GM18870 (cell line): ENCODE measurements around the gene SLC8A2.

Source experiments
- ATAC-seq: cut with Tn5 transposase; IDR thresholded peaks from one replicate; pipeline ENCODE4 v1.9.1; 2021; ENCODE audit warnings: moderate library complexity; ENCODE audit not compliant: unreplicated experiment

Gene SLC8A2

DNA sequence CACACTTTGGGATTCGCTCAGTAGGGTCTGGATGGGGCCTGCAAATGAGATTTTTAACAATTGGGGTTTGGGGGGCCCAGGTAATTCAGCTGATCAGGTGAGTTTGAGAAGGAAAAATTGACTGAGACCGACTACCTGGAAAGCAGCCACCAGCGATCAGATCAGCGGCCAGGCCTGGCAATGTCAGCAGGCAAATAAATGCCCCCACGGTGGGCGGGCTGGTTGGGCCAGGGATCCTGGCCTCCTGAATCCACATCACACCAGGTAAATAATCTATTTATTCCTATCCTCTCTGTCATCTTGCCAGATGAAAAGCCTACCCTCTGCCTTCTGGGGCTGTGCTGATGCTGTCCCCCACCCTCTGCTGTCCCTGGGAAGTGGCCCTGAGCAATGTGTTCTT lies 33.8 kb upstream of the SLC8A2 start:
- no peak for ATAC-seq

DNA sequence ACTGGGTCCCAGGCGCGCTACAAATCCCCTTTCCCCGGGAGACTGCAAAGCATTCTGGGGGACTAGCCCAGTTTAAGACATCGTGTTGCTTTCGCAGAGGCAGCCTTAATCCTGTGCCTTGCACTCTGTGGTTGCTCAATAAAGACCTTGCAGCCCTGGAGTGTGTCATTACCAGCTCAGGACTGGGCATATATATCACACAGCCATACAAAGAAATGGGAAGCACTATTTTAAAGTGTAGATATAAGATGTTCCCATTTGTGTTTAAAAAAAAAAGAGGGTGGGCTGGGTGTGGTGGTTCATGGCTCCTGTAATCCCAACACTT lies 32.1 kb upstream of the SLC8A2 start:
- ATAC-seq, result no peak

DNA sequence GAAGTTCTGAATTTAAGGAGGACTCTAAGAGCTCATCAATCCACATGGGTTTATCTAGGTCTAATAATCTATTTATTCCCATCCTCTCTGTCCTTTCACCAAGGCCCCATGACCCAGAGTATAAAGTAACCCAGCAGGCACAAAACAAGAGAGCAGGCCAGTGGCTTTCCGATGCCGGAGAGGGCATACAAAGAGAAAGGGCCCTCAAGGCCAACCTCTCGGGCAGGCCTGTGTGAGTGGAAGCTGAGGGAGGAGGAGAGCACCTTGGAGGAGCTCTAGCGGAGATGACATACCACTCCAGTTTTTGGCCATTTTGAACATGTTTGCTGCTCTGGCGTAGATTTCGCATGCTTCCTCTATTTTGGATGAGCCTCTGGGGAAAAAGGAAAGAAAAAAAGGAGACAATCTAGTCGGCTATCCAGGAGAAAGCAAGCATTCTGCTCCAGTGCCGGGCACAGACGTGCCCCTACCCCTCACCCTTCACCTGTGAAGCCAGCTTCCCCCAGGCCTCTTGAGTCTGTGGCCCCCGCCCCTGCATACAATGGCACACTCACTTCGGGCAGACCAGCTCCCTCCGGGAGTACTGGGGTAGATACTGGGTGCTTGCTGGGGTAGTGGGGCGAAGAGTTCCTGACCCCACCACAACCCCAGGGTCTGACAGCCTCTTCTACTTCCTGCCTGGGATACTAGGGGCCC lies 31.6 kb upstream of the SLC8A2 start:
- ATAC-seq, result no peak

DNA sequence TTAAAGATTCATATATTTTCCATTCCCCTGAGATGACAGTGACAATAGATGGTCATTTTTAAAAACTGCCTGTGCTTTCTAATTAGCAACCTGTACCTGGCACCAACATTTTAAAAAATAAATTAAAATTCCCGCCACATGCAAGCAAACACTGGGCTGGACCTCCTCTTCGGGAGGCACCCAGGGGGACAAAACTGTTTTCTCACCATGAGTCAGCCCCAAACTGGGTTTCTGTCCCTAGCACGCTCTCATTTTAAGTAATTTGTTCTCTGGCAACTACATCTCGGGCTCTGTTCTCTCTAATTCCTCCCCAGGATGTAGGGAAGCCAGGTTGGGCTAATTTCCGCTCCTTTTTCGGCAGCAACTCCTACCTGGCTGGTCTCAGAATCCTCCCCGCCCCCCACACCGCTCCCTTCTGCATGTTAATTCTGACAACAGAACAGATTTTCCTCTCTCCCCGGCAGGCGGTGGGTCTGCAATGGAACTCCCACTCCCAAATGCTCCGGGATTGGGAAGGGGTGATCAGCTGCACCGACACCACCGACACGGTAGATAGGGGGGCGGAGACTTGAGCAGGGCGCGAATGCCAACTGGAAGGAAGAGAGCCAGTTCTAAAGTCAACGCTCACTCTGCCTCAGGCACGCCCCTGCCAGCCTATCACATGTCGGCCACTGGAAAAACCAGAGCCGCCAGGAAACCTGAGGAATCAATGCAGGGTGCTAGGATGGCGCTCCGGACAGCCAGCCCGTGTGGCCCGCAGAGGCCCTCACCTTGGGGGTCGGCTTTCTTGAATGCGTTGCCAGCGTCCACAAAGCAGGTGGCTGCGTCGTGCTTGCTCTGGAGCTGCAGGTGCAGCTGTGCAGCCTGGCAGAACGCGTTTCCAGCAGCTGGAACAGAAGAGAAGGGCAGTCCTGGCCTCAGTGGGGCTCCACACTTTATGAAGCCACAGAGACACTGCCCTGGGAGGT lies 28.5 kb upstream of the SLC8A2 start:
- no peak for ATAC-seq

DNA sequence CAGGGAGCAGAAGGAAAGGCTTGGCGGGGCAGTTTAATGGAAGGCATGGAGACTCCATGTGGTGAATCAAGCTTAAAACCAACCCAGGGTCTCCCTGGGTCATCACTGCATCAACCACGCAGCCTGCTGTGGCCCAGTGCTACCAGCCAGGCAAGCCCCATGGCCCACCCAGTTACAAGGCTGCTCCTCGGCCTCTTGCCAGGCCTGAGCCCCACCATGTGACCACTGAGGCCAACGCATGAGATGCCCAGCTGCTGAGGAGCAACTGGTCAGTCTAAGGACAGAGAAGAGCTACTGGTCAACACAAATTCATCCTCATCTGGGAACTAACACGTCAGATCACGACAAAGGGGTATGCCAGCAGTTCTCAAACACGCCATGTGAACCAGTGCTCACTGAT lies 27.7 kb upstream of the SLC8A2 start:
- no peak for ATAC-seq

DNA sequence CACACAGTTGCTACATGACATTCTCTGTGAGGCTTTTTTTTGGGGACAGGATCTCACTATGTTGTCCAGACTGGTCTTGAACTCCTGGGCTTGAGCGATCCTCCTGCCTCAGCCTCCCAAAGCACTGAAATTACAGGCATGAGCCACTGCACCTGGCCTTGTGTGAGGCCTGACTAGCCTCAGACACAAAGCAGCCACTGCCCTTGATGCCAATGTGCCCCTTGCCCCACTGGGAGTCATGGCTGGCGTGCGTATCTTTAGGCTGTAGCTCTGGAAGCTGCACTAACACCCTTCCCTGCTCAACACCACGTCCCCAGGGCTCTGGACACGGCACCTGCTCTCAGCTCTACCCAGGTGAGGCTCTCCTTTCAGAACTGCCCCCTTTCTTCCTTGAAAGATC lies 26.9 kb upstream of the SLC8A2 start:
- no peak for ATAC-seq

DNA sequence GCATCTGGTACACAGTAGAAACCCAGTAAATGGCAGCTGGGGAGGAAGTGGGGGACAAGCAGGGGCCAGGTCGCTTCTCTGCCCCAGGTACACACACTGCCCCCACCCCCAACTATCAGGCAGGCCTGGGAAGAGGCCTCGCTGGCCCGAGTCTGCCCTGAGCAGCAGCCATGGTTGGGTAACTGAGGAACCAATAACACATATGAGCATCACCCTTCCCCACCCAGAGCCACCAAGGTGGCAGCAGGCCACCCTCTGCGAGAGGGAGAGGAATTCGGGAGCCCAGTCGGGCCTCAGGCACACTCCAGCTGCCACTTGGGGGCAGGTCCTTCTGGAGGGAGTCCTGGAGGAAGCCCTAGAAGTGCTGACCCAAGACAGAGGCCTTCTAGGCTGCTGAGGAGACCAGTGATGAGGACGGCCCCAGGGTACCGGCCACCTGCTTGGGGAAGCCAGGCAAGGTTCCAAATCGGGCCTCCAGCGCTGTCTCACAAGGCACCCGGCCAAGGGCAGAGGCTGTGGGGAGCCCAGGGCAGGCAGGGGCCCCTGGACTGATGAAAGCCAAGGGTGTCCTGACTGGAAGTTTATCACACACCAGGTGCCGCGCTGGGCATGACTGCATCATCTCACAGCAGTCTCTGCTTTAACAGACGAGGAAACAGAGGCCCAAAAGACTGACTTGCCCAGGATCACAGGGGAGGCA lies 26.3 kb upstream of the SLC8A2 start:
- ATAC-seq, result no peak

DNA sequence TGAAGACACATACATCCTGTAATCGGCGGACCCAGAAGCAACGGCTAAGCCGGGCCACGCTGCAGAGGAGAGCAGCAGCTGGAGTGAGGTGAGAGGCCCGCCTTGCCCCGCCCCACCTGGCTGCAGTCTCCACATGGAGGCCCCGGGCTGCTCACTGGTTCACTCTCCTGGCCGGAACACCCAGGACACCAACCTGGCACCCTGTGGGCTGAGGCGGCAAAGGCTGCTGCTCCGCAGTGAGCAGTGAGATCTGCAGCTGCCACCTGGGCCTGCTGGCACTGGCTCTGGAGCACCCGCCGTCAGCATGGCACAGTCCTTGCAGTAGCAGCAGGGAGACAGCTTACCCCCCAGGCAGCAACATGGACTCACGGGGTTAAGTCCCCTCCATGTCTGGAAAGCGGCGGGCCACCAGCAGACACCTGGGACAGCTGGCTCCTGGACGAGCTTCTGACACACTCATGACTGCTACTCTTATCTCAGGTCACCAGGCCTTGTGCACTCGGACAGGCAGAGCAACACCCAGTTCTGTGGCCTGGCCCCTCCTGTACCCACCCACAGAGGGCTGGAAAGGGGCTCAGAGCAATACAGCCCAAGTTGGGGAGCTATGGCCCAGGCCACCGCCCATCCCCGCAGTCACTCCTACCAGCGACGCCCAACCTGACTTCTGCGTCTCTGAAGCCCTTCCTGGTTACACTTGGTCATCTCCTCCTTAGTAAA lies 25.5 kb upstream of the SLC8A2 start:
- no peak for ATAC-seq

DNA sequence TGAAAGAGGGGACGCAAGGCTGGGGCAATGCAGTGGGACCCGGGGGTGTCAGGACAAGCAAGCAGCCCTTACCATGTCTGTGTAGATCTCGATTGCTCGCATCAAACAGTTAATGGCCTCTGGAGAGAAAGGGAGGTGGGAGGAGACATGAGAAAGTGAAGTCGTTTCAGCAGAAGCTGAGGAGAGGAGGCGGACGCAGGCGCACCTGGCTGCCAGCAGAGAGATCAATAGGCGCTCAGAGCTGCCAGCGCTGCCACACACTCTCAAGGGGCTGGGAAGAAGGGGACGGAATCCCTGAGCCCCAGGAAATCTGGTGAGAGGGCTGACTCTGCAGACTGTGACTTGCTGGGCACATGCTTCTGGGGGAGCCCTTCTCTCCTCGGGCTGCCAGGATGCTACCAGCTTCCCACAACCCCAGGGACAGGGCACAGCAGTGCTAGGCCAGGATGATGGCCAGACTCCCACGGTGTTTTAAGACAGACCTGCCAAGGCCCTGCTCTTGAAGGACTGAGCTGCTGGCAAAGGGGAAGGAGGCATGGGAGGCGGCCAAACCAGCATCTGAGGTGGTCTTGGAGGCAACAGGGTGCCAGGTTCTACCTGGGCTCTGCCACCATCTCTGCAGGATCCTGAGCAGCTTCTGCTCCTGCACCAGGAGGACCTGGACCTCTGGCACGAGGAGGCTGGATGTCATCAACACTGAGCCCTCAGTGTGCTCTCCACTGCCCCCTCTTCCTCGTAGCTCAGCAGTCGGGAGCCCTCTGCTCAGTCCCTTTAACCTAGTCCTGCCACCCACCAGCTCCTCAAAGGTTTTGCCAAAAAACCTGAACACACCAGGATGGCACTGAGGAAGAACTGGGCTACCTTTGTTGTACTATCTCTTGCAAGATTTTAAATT lies 24.0 kb upstream of the SLC8A2 start:
- ATAC-seq, result no peak

DNA sequence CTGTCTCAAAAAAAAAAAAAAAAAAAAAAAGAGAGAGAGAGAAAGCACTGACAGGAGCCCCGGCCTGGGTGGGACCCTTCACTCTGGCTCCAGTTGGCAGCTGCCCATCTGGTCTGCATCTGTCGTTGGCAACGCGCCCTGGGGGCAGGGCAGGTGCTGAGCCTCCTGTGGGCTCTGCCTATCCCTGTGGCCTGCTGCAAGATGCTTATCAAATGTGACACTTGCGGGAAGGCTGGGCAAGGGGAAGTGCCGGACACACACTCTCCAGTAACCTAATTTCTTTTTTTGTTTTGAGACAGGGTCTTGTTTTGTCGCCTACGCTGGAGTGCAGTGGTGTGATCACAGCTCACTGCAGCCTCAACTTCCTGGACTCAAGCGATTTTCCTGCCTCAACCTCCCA lies 23.0 kb upstream of the SLC8A2 start:
- ATAC-seq, result no peak

DNA sequence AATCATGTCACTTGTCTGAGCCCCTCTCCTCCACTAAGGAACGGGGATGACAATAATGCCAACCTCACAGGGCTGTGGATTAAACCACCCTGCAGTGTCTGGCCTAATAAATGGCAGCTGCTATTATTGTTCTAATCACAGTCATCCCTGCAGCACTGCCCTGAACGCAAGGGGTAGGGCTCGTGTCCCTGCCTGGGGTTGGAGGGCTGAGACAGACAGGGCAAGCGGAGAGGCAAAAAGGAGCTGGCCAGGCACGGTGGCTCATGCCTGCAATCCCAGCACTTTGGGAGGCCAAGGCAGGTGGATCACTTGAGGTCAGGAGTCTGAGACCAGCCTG lies 22.5 kb upstream of the SLC8A2 start:
- no peak for ATAC-seq

DNA sequence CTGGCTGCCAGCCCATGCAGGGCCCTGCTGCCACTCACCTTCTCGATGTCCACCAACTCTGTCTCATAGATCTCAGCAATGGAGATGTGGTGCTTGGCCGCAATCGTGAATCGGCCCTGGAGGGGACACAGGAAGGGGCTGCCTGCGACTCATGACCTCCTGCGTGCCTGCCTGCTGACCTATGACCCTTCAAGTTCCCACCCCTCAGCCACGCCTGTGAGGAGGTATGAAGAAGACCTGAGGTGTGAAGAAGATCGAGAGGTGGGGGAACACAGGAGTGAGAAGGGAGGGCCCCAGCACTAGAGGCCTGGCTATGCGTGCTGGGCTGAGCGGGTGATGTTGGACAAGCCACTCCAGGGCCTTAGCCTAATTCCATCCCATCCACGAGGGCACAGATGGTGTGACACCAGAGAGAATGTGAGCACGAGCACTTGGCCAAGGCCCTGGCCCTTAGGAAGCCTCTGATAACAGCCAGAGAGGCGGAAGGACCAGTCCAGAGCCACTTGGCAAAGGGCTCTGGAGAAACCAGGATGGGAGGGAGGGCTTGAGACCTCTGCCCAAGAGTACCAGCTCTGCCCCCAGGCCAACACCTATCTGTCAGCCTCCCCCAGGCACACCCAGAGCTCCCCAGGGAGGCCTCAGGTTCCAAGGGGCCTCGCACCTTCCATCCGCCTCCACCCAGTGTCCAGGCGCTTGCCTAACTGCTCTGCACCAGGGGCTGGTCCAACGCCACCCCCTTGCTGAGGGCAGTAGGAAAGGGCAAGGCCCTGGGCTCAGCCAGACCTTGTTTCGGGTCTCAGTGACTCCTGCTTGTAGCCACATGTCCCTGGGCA lies 21.9 kb upstream of the SLC8A2 start:
- ATAC-seq, result no peak

DNA sequence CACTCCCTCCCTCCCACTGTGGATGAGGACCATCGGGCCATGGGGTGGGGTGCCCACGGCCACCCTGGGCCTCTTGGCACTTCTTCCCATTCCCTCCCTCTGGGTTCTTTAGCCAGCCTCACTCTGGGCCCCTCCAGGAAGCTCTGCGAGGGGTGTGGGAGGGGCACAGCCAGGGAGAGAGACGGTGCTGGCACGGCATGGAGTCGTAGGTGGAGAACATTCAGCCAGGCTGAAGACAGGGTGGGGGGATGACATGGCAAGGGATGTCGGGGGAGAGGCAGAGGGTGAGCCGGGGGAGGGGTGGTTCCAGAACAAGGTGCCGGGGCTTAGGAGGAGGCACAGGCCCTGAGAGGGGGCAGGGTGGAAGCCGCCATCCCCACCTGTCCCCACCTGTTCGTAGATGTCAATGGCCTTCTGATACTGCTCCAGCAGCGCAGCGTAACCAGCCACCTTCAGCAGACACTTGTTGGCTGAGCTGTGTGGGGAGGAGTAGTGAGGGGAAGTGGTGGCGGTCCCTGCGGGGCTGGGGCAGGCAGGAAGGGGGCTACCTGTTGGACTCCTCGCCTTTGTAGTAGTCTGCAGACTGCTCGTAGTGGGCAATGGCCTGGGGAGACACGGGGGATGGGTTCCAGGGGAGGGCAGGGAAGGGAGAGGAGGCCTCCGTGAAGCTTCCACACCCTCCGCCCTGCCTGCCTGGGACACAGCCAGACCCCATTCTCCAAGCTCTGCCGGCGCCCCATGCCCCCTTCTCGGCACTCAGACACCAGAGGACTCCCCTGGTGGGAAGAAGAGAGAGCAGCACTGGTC lies 21.1 kb upstream of the SLC8A2 start:
- no peak for ATAC-seq

DNA sequence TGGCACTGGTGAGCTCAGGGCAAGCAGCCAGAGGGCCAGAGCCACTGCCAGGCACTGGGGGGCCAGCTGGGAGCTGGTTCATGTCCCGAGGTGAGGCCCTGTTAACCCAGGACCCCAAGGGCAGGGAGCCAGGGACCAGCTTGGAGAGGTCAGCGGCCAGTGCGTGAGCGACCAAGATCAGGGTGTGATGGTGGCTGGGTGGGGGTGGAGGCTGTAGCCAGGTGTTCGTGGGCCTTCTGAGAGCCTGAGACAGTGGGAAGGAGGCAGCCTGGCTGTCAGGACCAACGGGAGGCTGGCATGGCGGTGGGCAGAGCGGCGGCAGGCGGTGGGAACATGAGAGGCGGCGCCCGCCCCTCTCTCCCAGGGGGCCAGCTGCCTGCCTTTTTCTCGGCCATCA lies 20.4 kb upstream of the SLC8A2 start:
- ATAC-seq, result no peak

DNA sequence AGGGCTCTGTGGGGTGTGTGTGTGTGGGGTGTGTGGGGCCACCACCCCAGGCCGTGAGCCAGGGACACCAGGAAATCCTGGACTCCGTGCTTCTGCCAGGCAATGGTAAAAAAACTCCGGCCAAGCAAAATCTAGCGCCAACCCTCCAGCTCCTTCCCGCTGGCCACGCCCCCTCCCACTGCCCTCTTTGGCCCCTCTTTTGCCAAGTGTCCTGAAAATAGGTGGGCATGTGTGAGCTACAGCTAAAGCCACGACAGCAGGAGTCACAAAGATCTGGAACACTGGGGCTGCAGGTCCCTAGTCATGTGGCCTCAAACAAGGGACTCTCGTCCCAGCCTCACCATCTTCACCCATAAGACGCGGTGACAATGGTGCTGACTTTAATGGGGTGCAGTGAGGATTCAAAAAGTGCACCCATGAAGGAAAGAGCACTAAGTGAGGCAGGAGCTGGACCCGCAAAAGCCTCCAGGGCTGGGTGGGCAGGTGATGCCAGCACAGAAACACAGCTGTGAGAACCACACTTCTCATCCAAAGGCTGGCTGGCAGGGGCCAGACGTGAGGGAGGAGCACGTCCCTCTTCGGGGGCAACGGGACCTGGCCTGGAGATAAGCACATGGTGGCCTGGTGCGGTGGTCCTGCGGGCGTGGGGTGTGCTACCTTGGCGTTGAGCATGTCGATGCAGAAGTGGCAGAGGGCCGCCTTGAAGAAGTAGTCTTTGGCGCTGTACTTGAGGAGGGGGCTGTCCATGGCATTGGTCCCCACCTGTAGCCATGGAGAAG lies 19.9 kb upstream of the SLC8A2 start:
- ATAC-seq, result no peak

DNA sequence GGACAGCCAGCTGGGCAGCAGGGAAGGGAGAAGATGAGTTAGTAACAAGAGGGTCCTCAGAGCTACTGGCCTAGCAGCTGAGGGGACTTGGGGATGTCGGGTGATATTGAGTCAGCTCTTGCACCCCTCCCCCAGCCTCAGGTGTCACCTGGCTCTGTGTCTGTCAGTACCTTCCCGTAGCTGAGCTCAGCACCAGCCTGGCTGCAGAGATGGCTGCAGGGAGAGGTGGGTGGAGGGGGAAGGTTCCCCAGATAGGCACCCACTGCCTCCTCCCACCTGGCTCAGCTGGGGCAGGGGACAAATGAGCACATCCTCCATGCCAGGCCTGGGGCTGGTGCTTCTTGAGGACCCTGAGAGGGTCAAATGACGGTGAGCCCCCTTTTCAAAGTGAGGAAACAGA lies 19.2 kb upstream of the SLC8A2 start:
- no peak for ATAC-seq

DNA sequence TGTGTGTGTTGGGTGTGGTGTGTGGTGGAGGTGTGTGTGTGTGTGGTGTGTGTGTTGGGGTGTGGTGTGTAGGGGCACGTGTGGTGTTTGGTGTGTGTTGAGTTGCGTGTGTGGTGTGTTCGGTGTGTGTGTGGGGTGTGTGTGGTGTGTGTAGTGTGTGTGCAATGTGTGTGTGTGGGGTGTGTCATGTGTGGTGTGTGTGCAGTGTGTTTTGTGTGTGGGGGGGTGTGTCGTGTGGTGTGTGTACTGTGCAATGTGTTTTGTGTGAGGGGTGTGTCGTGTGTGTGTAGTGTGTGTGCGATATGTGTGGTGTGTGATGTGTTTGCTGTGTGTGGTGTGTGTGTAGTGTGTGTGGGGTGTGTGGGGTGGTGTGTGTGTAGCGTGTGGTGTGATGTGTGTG lies 18.3 kb upstream of the SLC8A2 start:
- ATAC-seq, result no peak
